Measurements from ENCODE around the gene RAPGEF6. TPM values are rescaled to one million over a fixed set of nuclear protein-coding genes. Genes with fewer than 3 reads are reported as not detected.
"Not testable (repeated sequence)": the region's sequence is repeated elsewhere in the genome, so short reads cannot be mapped to it uniquely, and the experiment has no call there.

The RAPGEF6 gene
- total RNA-seq, 3 donors from 2014 or later = 21.8 to 56.3 (median 31.5) TPM

DNA sequence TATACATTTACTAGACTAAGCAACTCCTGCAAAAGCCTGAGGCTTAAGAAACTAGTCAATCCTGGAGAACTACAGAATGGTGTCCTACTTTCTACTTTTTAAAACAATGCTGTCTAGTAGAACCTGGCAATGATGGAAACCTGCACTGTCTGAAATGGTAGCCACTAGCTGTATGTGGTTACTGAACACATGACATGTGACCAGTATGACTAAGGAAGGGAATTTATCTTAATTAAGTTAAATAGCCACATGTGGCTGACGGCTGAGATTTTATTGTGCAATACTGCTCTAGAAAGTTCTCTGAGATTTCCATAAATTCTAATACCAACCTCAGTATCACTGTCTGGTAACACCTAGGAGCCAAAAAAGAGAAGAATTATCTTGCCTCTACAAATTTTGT, 44.9 kb upstream of the RAPGEF6 start:
- intact Hi-C loops (cut with DNase I; ENCODE audit: low total_unique reads) = no loop called here
- no peaks in the 10 kb centered on the region for H3K9me3 ChIP-seq
- no peaks in the 10 kb centered on the region for H3K36me3 ChIP-seq
- no peak for DNase-seq (ENCODE audit: low spot score in 2 of 2)
- TF ChIP-seq POLR2AphosphoS5 (IDR thresholded peaks at IDR 0.05) (peak in 2 of 3 donors; percentile 33 to 49), POLR2A (IDR thresholded peaks at IDR 0.05) (no peak), CTCF (IDR thresholded peaks at IDR 0.05) (no peak)
- peak overlapping the region; percentile 38 to 41 for H3K27ac ChIP-seq
- H3K27me3 ChIP-seq = no peaks in the 10 kb centered on the region
- peaks cover 0 to 6% of the 10 kb centered on the region in 2 donors for H3K4me1 ChIP-seq
- H3K4me3 ChIP-seq = no peak overlapping the region

DNA sequence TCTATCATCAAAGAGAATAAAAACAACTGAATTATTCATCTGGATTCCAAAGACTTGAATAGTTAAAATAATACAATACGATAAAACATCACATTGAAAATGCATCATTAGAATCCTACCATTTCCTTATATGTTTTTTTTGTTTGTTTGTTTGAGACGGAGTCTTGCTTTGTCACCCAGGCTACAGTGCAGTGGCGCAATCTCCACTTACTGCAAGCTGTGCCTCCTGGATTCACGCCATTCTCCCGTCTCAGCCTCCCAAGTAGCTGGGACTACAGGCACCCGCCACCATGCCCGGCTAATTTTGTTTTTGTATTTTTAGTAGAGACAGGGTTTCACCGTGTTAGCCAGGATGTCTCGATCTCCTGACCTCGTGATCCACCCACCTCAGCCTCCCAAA, 43.2 kb upstream of the RAPGEF6 start:
- H3K36me3 ChIP-seq; H3K27ac ChIP-seq; intact Hi-C loops (cut with DNase I; ENCODE audit: low total_unique reads); H3K27me3 ChIP-seq; H3K4me3 ChIP-seq; H3K4me1 ChIP-seq; H3K9me3 ChIP-seq; DNase-seq (ENCODE audit: low spot score in 2 of 2): not testable (repeated sequence)

DNA sequence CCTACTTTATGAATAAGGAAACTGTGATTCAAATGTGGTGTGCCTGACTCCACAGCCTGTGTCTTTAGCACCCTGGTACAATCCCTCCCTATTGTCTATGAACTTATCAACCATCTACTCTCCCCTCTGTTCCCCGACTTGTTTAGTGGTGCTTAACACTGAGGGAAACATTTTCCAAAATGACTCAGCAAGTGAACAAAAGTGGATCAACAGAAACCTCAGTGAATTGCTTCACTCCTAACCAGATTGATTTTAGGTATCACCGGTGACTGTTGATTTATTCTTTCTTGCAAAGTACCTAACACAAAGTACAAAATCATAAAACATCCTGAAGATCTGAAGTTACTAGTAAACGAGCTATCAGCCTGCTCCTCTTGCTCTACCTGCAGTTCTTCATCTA, 42.1 kb upstream of the RAPGEF6 start:
- intact Hi-C loops (cut with DNase I; ENCODE audit: low total_unique reads) = no loop called here
- H3K9me3 ChIP-seq = no peaks in the 10 kb centered on the region
- H3K4me3 ChIP-seq = no peak overlapping the region
- TF ChIP-seq POLR2AphosphoS5 (IDR thresholded peaks at IDR 0.05) = no peak
- no peak for TF ChIP-seq POLR2A (IDR thresholded peaks at IDR 0.05)
- no peak for TF ChIP-seq CTCF (IDR thresholded peaks at IDR 0.05)
- no peak for DNase-seq (ENCODE audit: low spot score in 2 of 2)
- H3K27me3 ChIP-seq = no peaks in the 10 kb centered on the region
- H3K4me1 ChIP-seq = peaks cover 0 to 6% of the 10 kb centered on the region in 2 donors
- H3K36me3 ChIP-seq = no peaks in the 10 kb centered on the region
- no peak overlapping the region for H3K27ac ChIP-seq

GRCh38 chr5:131672776-131673175, 37.7 kb upstream of the RAPGEF6 start:
- no peaks in the 10 kb centered on the region for H3K36me3 ChIP-seq
- intact Hi-C loops (cut with DNase I; ENCODE audit: low total_unique reads) = no loop called here
- peak overlapping the region; percentile 85 to 87 for H3K27ac ChIP-seq
- H3K27me3 ChIP-seq = no peaks in the 10 kb centered on the region
- no peaks in the 10 kb centered on the region for H3K9me3 ChIP-seq
- no peak for DNase-seq (ENCODE audit: low spot score in 2 of 2)
- no peak overlapping the region for H3K4me3 ChIP-seq
- H3K4me1 ChIP-seq = peaks cover 0 to 6% of the 10 kb centered on the region in 2 donors
- TF ChIP-seq CTCF (IDR thresholded peaks at IDR 0.05) = no peak
- no peak for TF ChIP-seq POLR2AphosphoS5 (IDR thresholded peaks at IDR 0.05)
- no peak for TF ChIP-seq POLR2A (IDR thresholded peaks at IDR 0.05)

DNA sequence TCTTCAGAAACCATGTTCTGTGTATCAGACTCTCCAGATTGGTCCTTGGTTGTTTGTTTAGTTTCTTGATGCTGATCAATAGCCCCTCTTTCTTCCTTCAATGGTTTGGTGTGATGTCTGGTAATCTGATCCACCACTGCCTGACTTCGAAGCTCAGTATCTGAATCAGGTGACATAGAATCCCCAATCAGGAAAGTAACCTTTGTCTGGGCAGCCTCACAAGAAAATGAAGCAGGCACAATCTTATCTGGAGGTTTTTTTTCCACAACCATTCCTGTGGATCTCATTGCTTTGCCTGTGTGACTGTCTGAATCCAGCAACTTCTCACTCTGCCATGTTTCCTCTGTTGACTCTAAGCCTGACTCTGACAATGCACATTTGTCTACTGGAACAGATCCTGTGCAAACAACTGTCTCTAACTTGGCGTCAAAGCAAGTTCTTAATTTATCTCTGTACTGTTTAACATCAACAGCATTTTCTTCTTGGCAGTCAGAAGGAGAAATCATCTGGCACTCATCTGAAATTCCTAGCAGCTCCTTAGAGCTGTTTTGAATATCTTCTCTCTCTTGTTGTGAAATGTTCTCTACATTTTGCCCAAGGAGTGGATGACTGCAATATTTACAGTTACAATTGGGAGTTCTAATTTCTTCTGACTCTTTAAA, 37.1 kb upstream of the RAPGEF6 start:
- Histone ChIP-seq H3K9me3 (no peaks in the 10 kb centered on the region), H3K27me3 (no peaks in the 10 kb centered on the region), H3K4me3 (no peak overlapping the region), H3K4me1 (peaks cover 0 to 6% of the 10 kb centered on the region in 2 donors), H3K27ac (peak overlapping the region; percentile 85 to 87), H3K36me3 (no peaks in the 10 kb centered on the region)
- peak in 1 of 2 donors; percentile 25 for DNase-seq (ENCODE audit: low spot score in 2 of 2)
- intact Hi-C loops (cut with DNase I; ENCODE audit: low total_unique reads) = no loop called here
- no peak for TF ChIP-seq CTCF (IDR thresholded peaks at IDR 0.05)
- TF ChIP-seq POLR2AphosphoS5 (IDR thresholded peaks at IDR 0.05) = peak in 2 of 3 donors; percentile 55 to 92
- TF ChIP-seq POLR2A (IDR thresholded peaks at IDR 0.05) = no peak
